Left ventricle myocardium inferior (tissue), 1 donor: ENCODE data around the gene UBE2E2. TPM values are rescaled to one million over a fixed set of nuclear protein-coding genes. Genes with fewer than 3 reads are reported as not detected.

Source experiments
- DNase-seq: peaks from one replicate; pipeline ENCODE4 v3.0.0-alpha.2; 2020
- H3K27ac ChIP-seq: fragments of 200-600 bp; replicated peaks from 2 replicates; pipeline ENCODE4 v1.8.0; 2021
- H3K27me3 ChIP-seq: fragments of 200-600 bp; 2 replicates; pipeline ENCODE4 v1.8.0; 2021; ENCODE audit warnings: low read depth
- H3K36me3 ChIP-seq: fragments of 200-600 bp; 2 replicates; pipeline ENCODE4 v1.8.0; 2021
- H3K4me1 ChIP-seq: fragments of 200-600 bp; 2 replicates; pipeline ENCODE4 v1.8.0; 2021
- H3K4me3 ChIP-seq: fragments of 200-600 bp; 2 replicates; pipeline ENCODE4 v1.8.0; 2021; ENCODE audit warnings: mild to moderate bottlenecking, moderate library complexity
- H3K9me3 ChIP-seq: fragments of 200-600 bp; replicated peaks from 2 replicates; pipeline ENCODE4 v1.8.0; 2021
- intact Hi-C: fragments of 100-400 bp; cut with micrococcal nuclease; formaldehyde crosslinking; loops from one replicate; pipeline ENCODE4 v1.11.0; 2022
- total RNA-seq: library from RNA; stranded (reverse); fragmentation: NEBNext Ultra II Directional; extraction: Animal tissue kit (Norgen Biotek cat#: 25700); gene quantifications from one replicate; pipeline ENCODE4 v1.2.1, GENCODE V29; 2021
- TF ChIP-seq, protein P1 (sequence below): fragments of 200-600 bp; IDR thresholded peaks from 2 replicates; pipeline ENCODE4 v1.8.0; 2021; ENCODE audit warnings: antibody characterized with exemption, mild to moderate bottlenecking, borderline replicate concordance
- donor health status: DM: no; HTN: yes; CAD: no; lungs with severe emphysema.

UBE2E2 gene
- total RNA-seq, 1 donor from 2014 or later, result 47.2 TPM

DNA sequence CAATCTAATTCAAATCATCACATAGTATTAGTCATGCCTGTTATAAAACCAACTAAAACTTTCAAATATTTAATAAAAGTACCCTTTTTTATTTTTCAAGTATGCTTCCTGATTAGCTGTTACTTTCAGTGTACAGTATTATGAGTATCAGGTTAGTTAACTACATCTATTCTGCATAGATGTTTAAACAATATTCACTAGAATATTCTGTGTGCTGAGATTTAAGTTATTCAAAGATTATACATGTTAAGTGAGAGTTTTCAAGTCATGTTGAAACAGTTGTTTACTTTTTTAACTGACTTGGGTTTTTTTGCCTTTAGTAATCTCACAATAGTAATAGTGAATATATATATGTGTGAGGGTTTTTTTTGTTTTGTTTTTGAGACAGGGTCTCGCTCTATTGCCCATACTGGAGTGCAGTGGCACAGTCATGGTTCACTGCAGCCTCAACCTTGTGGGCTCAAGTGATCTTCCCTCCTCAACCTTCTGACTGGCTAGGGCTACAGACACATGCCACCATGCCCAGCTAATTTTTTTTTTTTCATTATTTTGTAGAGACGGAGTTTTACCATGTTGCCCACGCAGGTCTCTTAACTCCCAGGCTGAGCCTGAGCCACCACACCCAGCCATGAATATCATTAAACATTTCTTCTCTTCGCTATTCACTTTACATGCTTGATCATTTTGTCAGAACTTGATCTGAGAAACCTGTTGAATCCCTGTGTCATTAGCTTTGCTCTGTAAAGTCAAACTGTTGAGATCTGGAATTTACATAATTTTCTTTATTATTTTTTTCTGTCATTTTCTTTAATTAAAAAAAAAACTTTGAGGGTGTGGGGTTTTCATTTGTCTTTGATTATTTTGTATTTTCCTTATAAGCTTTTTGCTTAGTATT, 316.4 kb downstream of the UBE2E2 start:
- no peak for DNase-seq
- intact Hi-C loops, result no loop called here

GRCh38 chr3:23527326-23527725, 324.2 kb downstream of the UBE2E2 start:
- H3K27ac ChIP-seq, result no peak overlapping the region
- TF ChIP-seq, protein P1, sequence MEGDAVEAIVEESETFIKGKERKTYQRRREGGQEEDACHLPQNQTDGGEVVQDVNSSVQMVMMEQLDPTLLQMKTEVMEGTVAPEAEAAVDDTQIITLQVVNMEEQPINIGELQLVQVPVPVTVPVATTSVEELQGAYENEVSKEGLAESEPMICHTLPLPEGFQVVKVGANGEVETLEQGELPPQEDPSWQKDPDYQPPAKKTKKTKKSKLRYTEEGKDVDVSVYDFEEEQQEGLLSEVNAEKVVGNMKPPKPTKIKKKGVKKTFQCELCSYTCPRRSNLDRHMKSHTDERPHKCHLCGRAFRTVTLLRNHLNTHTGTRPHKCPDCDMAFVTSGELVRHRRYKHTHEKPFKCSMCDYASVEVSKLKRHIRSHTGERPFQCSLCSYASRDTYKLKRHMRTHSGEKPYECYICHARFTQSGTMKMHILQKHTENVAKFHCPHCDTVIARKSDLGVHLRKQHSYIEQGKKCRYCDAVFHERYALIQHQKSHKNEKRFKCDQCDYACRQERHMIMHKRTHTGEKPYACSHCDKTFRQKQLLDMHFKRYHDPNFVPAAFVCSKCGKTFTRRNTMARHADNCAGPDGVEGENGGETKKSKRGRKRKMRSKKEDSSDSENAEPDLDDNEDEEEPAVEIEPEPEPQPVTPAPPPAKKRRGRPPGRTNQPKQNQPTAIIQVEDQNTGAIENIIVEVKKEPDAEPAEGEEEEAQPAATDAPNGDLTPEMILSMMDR, result no peak
- H3K36me3 ChIP-seq, result no peaks in the 10 kb centered on the region
- no peak for DNase-seq
- H3K4me1 ChIP-seq, result no peaks in the 10 kb centered on the region
- no peak overlapping the region for H3K4me3 ChIP-seq
- intact Hi-C loops, result no loop called here
- H3K9me3 ChIP-seq, result no peaks in the 10 kb centered on the region
- no peaks in the 10 kb centered on the region for H3K27me3 ChIP-seq

More for the DNA sequence above, 316.4 kb downstream of the UBE2E2 start:
- Histone ChIP-seq H3K9me3 (no peaks in the 10 kb centered on the region), H3K36me3 (no peaks in the 10 kb centered on the region), H3K27ac (no peak overlapping the region), H3K4me3 (no peak overlapping the region), H3K27me3 (no peaks in the 10 kb centered on the region), H3K4me1 (peaks cover 7% of the 10 kb centered on the region)
- TF ChIP-seq, protein P1, result no peak

DNA sequence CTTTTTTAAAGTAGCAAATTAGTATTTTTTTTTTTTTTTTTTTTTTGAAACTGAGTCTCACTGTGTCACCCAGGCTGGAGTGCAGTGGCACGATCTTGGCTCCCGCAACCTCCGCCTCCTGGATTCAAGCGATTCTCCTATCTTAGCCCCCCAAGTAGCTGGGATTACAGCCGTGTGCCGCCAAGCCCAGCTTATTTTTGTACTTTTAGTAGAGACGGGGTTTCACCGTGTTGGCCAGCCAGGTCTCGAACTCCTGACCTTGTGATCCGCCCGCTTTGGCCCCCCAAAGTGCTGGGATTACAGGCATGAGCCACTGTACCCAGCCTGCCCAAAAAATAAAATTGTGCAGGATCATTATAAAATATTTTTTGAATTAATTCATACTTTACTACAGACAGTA, 330.5 kb downstream of the UBE2E2 start:
- Histone ChIP-seq H3K36me3 (no peaks in the 10 kb centered on the region), H3K4me3 (no peak overlapping the region), H3K27ac (no peak overlapping the region), H3K9me3 (no peaks in the 10 kb centered on the region), H3K27me3 (no peaks in the 10 kb centered on the region), H3K4me1 (peaks cover 7% of the 10 kb centered on the region)
- no peak for DNase-seq
- TF ChIP-seq, protein P1, result no peak
- intact Hi-C loops, result no loop called here

GRCh38 chr3:23533996-23534395, 330.9 kb downstream of the UBE2E2 start:
- H3K27me3 ChIP-seq, result no peaks in the 10 kb centered on the region
- no peak overlapping the region for H3K4me3 ChIP-seq
- intact Hi-C loops, result no loop called here
- no peak overlapping the region for H3K27ac ChIP-seq
- TF ChIP-seq, protein P1, result no peak
- no peaks in the 10 kb centered on the region for H3K36me3 ChIP-seq
- no peak for DNase-seq
- H3K9me3 ChIP-seq, result no peaks in the 10 kb centered on the region
- peaks cover 7% of the 10 kb centered on the region for H3K4me1 ChIP-seq

GRCh38 chr3:23537101-23537551, 334.0 kb downstream of the UBE2E2 start:
- no peaks in the 10 kb centered on the region for H3K27me3 ChIP-seq
- H3K27ac ChIP-seq, result no peak overlapping the region
- no peaks in the 10 kb centered on the region for H3K36me3 ChIP-seq
- H3K4me3 ChIP-seq, result no peak overlapping the region
- TF ChIP-seq, protein P1, result no peak
- no peak for DNase-seq
- intact Hi-C loops, result no loop called here
- H3K9me3 ChIP-seq, result no peaks in the 10 kb centered on the region
- H3K4me1 ChIP-seq, result peaks cover 7% of the 10 kb centered on the region
